HepG2 (cell line): ENCODE measurements around the gene RNASE13. TPM values are rescaled to one million over a fixed set of nuclear protein-coding genes. Genes with fewer than 3 reads are reported as not detected.

Experiments used
- ATAC-seq: fragments of 200-7000 bp; cut with Tn5 transposase; 3 replicates; pipeline ENCODE4 v1.9.1; 2020; ENCODE audit warnings: mild to moderate bottlenecking, moderate library complexity
- BruUV-seq: library from RNA; stranded (reverse); fragments of 400-500 nt; replicated peaks from 2 replicates; lab custom pipeline; 2021; lab: Mats Ljungman, UMichigan
- CTCF ChIA-PET: fragments of 300-600 bp; formaldehyde crosslinking; extraction: SDS; loops from one replicate; lab custom pipeline; 2021; ENCODE audit warnings: low total read pairs, inconsistent platforms, low intra/inter-chr PET ratio; lab: Yijun Ruan, JAX
- POLR2A ChIA-PET: fragments of 350-600 bp; sonication (Branson Sonifier 250); formaldehyde crosslinking; loops from one replicate; lab custom pipeline; 2020; ENCODE audit warnings: antibody characterized with exemption, inconsistent platforms; lab: Yijun Ruan, JAX
- DNase-seq: peaks from one replicate; pipeline ENCODE4 v3.0.0-alpha.2; 2015; ENCODE audit warnings: low spot score
- FAIRE-seq: peaks from 3 replicates; lab custom pipeline; 2011; peaks lifted over from hg19 to GRCh38; lab: Jason Lieb, UNC
- H2AFZ ChIP-seq: one replicate; pipeline ENCODE4 v1.6.1; 2011; ENCODE audit warnings: low read length, inconsistent platforms
- H3K27ac ChIP-seq: fragments of 300-600 bp; 3 replicates; pipeline ENCODE4 v1.8.0; 2011; ENCODE audit warnings: mixed run types, mild to moderate bottlenecking, mixed read lengths, low read length, inconsistent platforms; ENCODE audit not compliant: insufficient read depth; ENCODE audit errors: extremely low read length
- H3K27me3 ChIP-seq, 2 experiments: fragments of 200-600 bp in 1 of 2; 2 replicates in 1 of 2; 3 replicates in 1 of 2; pipeline versions ENCODE4 v1.6.0 to v1.8.0; 2011; ENCODE audit warnings: low read length in 2 of 2, mild to moderate bottlenecking in 2 of 2, moderate library complexity in 2 of 2, inconsistent platforms in 1 of 2; ENCODE audit not compliant: insufficient read depth in 2 of 2, control insufficient read depth in 1 of 2
- H3K36me3 ChIP-seq, 2 experiments: fragments of 200-600 bp in 1 of 2; replicated peaks in 1 of 2; 2 replicates in 1 of 2; 3 replicates in 1 of 2; pipeline versions ENCODE4 v1.5.1 to v1.8.0; 2011; ENCODE audit warnings: low read length in 2 of 2, inconsistent platforms in 1 of 2; ENCODE audit not compliant: insufficient read depth in 2 of 2, control insufficient read depth in 1 of 2
- H3K4me1 ChIP-seq: 2 replicates; pipeline ENCODE4 v1.5.1; 2012; ENCODE audit warnings: low read length, inconsistent platforms; ENCODE audit not compliant: insufficient read depth
- H3K4me2 ChIP-seq: 2 replicates; pipeline ENCODE4 v1.6.0; 2011; ENCODE audit warnings: low read depth, low read length, inconsistent platforms
- H3K4me3 ChIP-seq, 3 experiments: fragments of 200-600 bp in 1 of 3; sonication (generic), shearing (Covaris generic) in 1 of 3; replicated peaks in 1 of 3; 2 replicates each; pipeline ENCODE4 v1.5.1; 2011 to 2016; ENCODE audit warnings: low read length in 3 of 3, inconsistent platforms in 2 of 3, low read depth in 2 of 3, mild to moderate bottlenecking in 2 of 3, control low read depth in 1 of 3, mixed read lengths in 1 of 3; ENCODE audit not compliant: insufficient read depth in 1 of 3
- H3K79me2 ChIP-seq: one replicate; pipeline ENCODE4 v1.6.1; 2011; ENCODE audit warnings: low read length, inconsistent platforms; ENCODE audit not compliant: insufficient read depth
- H3K9ac ChIP-seq: 2 replicates; pipeline ENCODE4 v1.6.0; 2011; ENCODE audit warnings: mild to moderate bottlenecking, low read depth, low read length, inconsistent platforms; ENCODE audit not compliant: insufficient read depth
- H3K9me3 ChIP-seq: 2 replicates; pipeline ENCODE4 v1.5.1; 2012; ENCODE audit warnings: mild to moderate bottlenecking, low read length
- H4K20me1 ChIP-seq: 2 replicates; pipeline ENCODE4 v1.6.0; 2011; ENCODE audit warnings: inconsistent platforms, mild to moderate bottlenecking, low read length, moderate library complexity; ENCODE audit not compliant: insufficient read depth
- KAT7 ChIP-seq: IDR thresholded peaks from 2 replicates; pipeline ENCODE4 v1.6.1; 2018; ENCODE audit warnings: borderline replicate concordance, missing compliant biosample characterization
- KDM4B ChIP-seq: sonication (generic); formaldehyde crosslinking; IDR thresholded peaks from 2 replicates; pipeline ENCODE4 v1.4.0; 2020; ENCODE audit warnings: missing genetic modification reagents
- MEIS1 ChIP-seq: sonication (generic); formaldehyde crosslinking; IDR thresholded peaks from 2 replicates; pipeline ENCODE4 v1.9.0; 2021; ENCODE audit warnings: mild to moderate bottlenecking, missing genetic modification reagents, moderate library complexity, borderline replicate concordance
- MIER2 ChIP-seq: IDR thresholded peaks from 2 replicates; pipeline ENCODE4 v1.6.1; 2016; ENCODE audit warnings: missing biosample characterization, missing genetic modification reagents
- NFYC ChIP-seq: IDR thresholded peaks from 2 replicates; pipeline ENCODE4 v1.6.1; 2016; ENCODE audit warnings: missing genetic modification reagents, missing compliant biosample characterization
- RARA ChIP-seq: IDR thresholded peaks from 2 replicates; pipeline ENCODE4 v1.6.1; 2016; ENCODE audit warnings: missing genetic modification reagents, missing compliant biosample characterization
- RCOR2 ChIP-seq: IDR thresholded peaks from 2 replicates; pipeline ENCODE4 v1.6.1; 2016; ENCODE audit warnings: missing biosample characterization, missing genetic modification reagents
- TEAD3 ChIP-seq: optimal IDR thresholded peaks from 2 replicates; pipeline ENCODE3; 2016; ENCODE audit warnings: borderline replicate concordance
- TP53 ChIP-seq: sonication (generic); formaldehyde crosslinking; conservative IDR thresholded peaks from 2 replicates; pipeline ENCODE4 v1.4.0; 2020; ENCODE audit warnings: missing genetic modification reagents
- TRAFD1 ChIP-seq: sonication (generic); formaldehyde crosslinking; IDR thresholded peaks from 2 replicates; pipeline ENCODE4 v1.5.1; 2020; ENCODE audit warnings: missing genetic modification reagents, mild to moderate bottlenecking, borderline replicate concordance
- ZNF124 ChIP-seq: sonication (generic); formaldehyde crosslinking; IDR thresholded peaks from 2 replicates; pipeline ENCODE4 v1.4.0; 2020; ENCODE audit warnings: missing genetic modification reagents
- ZNF264 ChIP-seq: sonication (generic); formaldehyde crosslinking; IDR thresholded peaks from 2 replicates; pipeline ENCODE4 v1.4.0; 2020; ENCODE audit warnings: missing genetic modification reagents
- ZNF337 ChIP-seq: sonication (generic); formaldehyde crosslinking; IDR thresholded peaks from 2 replicates; pipeline ENCODE4 v1.5.1; 2020; ENCODE audit warnings: missing genetic modification reagents, low read depth, mild to moderate bottlenecking, borderline replicate concordance
- ZNF598 ChIP-seq: sonication (generic); formaldehyde crosslinking; IDR thresholded peaks from 2 replicates; pipeline ENCODE4 v1.5.1; 2020; ENCODE audit warnings: mild to moderate bottlenecking, missing genetic modification reagents, borderline replicate concordance
- WGBS: methylation state at CpG from one replicate; pipeline ENCODE4 v1.1.6; 2017; ENCODE audit warnings: low lambda C conversion rate; 5-methylcytosine and 5-hydroxymethylcytosine counted together
- in situ Hi-C: cut with HindIII; loops from 2 replicates; pipeline ENCODE4 v1.10.0; 2017; ENCODE audit warnings: low pct_unique_long_range_greater_than_20kb; ENCODE audit not compliant: extremely low pct_ligation_motif_present
- intact Hi-C: fragments of 100-400 bp; cut with micrococcal nuclease; formaldehyde crosslinking; loops from one replicate; pipeline ENCODE4 v1.10.0; 2022; ENCODE audit not compliant: unreplicated experiment
- polyA plus RNA-seq, 8 experiments: library from polyadenylated mRNA; depleted of rRNA in 3 of 8; stranded (reverse) in 7 of 8; unstranded in 1 of 8; fragments of >200 nt; fragmentation: Illumina TruSeq in 4 of 8; extraction: Trizol in 4 of 8; gene quantifications; 2 replicates each; pipeline versions ENCODE4 v1.2.1 to v1.2.3, GENCODE V29; 2011 to 2016; ENCODE audit warnings: low read depth in 4 of 8, missing spikeins in 1 of 8, mixed read lengths in 1 of 8; ENCODE audit not compliant: insufficient read depth in 1 of 8
- total RNA-seq, 5 experiments: library from RNA; depleted of rRNA; stranded (reverse); fragments of >200 nt; fragmentation: Illumina TruSeq; extraction: Trizol; gene quantifications; 2 replicates each; pipeline ENCODE4 v1.2.3, GENCODE V29; 2016; ENCODE audit warnings: low read depth in 1 of 5
- TF ChIP-seq, protein P1 (sequence below): sonication (generic); formaldehyde crosslinking; IDR thresholded peaks from 2 replicates; pipeline ENCODE4 v1.4.0; 2020; ENCODE audit warnings: missing genetic modification reagents
- TF ChIP-seq, protein P2 (sequence below): IDR thresholded peaks from 2 replicates; pipeline ENCODE4 v1.6.1; 2016; ENCODE audit warnings: low read depth, missing genetic modification reagents, missing compliant biosample characterization

Gene RNASE13
- total and polyA plus RNA-seq, 2 of the 13 experiments (the other 11 are each of a cell fraction or from before 2014, with no cell fraction given) = 1.0 TPM; not detected in 1

DNA sequence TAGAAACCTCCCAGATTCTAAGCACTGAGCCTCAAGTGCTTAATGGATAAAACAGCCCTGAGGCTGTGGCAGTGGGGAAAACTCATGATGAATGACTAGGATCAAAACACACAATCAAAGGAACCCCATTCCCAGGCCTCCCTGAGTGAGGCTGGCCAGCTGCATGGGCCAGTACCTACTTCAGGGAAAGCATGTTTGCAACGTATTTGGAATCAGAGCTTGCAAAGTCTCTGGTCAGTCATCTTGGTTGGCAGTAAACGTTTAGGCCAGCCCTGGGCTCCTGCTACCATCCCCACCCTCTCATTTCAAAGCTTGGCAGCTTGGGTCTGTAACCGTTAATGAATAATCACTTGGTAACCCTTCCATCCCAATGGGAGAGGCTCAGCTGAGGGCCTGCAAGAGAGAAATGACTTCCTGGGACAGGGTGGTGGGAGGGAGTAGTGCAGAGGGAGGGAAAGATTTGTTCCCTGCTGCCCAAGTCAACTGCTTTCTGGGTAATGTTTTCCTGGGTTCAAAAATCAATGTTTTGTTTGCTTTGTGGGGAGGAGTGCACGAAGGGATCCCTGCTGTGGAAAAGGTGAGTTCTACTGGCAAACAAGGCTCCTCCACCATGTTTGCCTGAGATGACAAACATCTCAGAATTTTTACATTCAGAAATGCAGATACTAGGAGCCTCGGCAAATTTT, 21.0 kb upstream of the RNASE13 start:
- peak; percentile 96 for DNase-seq
- TSS peak; percentile 86 for BruUV-seq
- 3% methylated on average over 5 of the region's 5 CpGs for WGBS
- H2AFZ ChIP-seq = no peak overlapping the region
- FAIRE-seq = peak; percentile 99
- H3K4me1 ChIP-seq = peaks cover 98% of the 10 kb centered on the region
- no peaks in the 10 kb centered on the region for H4K20me1 ChIP-seq
- H3K27ac ChIP-seq = peak overlapping the region; percentile 92
- H3K27me3 ChIP-seq = no peaks in the 10 kb centered on the region
- POLR2A ChIA-PET = interaction anchor here (0.6 to 4.3 kb wide), 22 partner anchors 8 to 374 kb away, joined by 3 to 77 read pairs (median 6); partner anchors contain the start of genes ARHGEF40, NDRG2 and RNASE4
- no peaks in the 10 kb centered on the region for H3K9me3 ChIP-seq
- H3K36me3 ChIP-seq = no peaks in the 10 kb centered on the region
- H3K9ac ChIP-seq = peak overlapping the region; percentile 66
- intact Hi-C loops (loop anchor here (1.0 to 5.0 kb wide), 4 partner anchors 13 to 373 kb away; partner anchors contain the start of gene RNASE4), in situ Hi-C loops (no loop called here)
- peak; percentile 82 for ATAC-seq
- H3K4me3 ChIP-seq = peak overlapping the region; percentile 13 to 42 (median 14); a peak in 4 of 6 replicates
- peak overlapping the region; percentile 71 for H3K4me2 ChIP-seq
- no peaks in the 10 kb centered on the region for H3K79me2 ChIP-seq
- CTCF ChIA-PET = interaction anchor here (1.0 to 3.2 kb wide), 6 partner anchors 11 to 49 kb away, joined by 3 to 12 read pairs (median 4); no protein-coding TSS in a partner anchor
- TF ChIP-seq, protein P1, sequence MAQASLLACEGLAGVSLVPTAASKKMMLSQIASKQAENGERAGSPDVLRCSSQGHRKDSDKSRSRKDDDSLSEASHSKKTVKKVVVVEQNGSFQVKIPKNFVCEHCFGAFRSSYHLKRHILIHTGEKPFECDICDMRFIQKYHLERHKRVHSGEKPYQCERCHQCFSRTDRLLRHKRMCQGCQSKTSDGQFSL (CRISPR knock-in tag) = peak; percentile 63; the same call in 1 of the 2 replicates
- TF ChIP-seq TRAFD1 (CRISPR knock-in tag) (no peak), ZNF124 (0 out of 2 replicates have a peak, but pooled peaks have one; percentile 31), KAT7 (CRISPR knock-in tag) (peak; percentile 84; the same call in 1 of the 2 replicates), KDM4B (no peak; the same call in 1 of the 2 replicates), RARA (CRISPR knock-in tag) (peak; percentile 69), TEAD3 (CRISPR knock-in tag) (peak; percentile 75), ZNF264 (CRISPR knock-in tag) (peak; percentile 84), RCOR2 (CRISPR knock-in tag) (peak; percentile 93), MEIS1 (CRISPR knock-in tag) (peak; percentile 94), TP53 (CRISPR knock-in tag) (0 out of 2 replicates have a peak, but pooled peaks have one; percentile 54), MIER2 (CRISPR knock-in tag) (peak; percentile 76; the same call in 1 of the 2 replicates), ZNF598 (peak; percentile 74; the same call in 1 of the 2 replicates), ZNF337 (CRISPR knock-in tag) (no peak), NFYC (CRISPR knock-in tag) (0 out of 2 replicates have a peak, but pooled peaks have one; percentile 28)
- TF ChIP-seq, protein P2, sequence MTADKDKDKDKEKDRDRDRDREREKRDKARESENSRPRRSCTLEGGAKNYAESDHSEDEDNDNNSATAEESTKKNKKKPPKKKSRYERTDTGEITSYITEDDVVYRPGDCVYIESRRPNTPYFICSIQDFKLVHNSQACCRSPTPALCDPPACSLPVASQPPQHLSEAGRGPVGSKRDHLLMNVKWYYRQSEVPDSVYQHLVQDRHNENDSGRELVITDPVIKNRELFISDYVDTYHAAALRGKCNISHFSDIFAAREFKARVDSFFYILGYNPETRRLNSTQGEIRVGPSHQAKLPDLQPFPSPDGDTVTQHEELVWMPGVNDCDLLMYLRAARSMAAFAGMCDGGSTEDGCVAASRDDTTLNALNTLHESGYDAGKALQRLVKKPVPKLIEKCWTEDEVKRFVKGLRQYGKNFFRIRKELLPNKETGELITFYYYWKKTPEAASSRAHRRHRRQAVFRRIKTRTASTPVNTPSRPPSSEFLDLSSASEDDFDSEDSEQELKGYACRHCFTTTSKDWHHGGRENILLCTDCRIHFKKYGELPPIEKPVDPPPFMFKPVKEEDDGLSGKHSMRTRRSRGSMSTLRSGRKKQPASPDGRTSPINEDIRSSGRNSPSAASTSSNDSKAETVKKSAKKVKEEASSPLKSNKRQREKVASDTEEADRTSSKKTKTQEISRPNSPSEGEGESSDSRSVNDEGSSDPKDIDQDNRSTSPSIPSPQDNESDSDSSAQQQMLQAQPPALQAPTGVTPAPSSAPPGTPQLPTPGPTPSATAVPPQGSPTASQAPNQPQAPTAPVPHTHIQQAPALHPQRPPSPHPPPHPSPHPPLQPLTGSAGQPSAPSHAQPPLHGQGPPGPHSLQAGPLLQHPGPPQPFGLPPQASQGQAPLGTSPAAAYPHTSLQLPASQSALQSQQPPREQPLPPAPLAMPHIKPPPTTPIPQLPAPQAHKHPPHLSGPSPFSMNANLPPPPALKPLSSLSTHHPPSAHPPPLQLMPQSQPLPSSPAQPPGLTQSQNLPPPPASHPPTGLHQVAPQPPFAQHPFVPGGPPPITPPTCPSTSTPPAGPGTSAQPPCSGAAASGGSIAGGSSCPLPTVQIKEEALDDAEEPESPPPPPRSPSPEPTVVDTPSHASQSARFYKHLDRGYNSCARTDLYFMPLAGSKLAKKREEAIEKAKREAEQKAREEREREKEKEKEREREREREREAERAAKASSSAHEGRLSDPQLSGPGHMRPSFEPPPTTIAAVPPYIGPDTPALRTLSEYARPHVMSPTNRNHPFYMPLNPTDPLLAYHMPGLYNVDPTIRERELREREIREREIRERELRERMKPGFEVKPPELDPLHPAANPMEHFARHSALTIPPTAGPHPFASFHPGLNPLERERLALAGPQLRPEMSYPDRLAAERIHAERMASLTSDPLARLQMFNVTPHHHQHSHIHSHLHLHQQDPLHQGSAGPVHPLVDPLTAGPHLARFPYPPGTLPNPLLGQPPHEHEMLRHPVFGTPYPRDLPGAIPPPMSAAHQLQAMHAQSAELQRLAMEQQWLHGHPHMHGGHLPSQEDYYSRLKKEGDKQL (CRISPR knock-in tag) = peak; percentile 69; the same call in 1 of the 2 replicates
